HG02884 (cell line): ENCODE data around the gene SOAT2.

Experiments used
- ATAC-seq: cut with Tn5 transposase; IDR thresholded peaks from one replicate; pipeline ENCODE4 v1.9.1; 2021; ENCODE audit warnings: mild to moderate bottlenecking, moderate library complexity; ENCODE audit not compliant: unreplicated experiment

Gene SOAT2, protein sequence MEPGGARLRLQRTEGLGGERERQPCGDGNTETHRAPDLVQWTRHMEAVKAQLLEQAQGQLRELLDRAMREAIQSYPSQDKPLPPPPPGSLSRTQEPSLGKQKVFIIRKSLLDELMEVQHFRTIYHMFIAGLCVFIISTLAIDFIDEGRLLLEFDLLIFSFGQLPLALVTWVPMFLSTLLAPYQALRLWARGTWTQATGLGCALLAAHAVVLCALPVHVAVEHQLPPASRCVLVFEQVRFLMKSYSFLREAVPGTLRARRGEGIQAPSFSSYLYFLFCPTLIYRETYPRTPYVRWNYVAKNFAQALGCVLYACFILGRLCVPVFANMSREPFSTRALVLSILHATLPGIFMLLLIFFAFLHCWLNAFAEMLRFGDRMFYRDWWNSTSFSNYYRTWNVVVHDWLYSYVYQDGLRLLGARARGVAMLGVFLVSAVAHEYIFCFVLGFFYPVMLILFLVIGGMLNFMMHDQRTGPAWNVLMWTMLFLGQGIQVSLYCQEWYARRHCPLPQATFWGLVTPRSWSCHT

DNA sequence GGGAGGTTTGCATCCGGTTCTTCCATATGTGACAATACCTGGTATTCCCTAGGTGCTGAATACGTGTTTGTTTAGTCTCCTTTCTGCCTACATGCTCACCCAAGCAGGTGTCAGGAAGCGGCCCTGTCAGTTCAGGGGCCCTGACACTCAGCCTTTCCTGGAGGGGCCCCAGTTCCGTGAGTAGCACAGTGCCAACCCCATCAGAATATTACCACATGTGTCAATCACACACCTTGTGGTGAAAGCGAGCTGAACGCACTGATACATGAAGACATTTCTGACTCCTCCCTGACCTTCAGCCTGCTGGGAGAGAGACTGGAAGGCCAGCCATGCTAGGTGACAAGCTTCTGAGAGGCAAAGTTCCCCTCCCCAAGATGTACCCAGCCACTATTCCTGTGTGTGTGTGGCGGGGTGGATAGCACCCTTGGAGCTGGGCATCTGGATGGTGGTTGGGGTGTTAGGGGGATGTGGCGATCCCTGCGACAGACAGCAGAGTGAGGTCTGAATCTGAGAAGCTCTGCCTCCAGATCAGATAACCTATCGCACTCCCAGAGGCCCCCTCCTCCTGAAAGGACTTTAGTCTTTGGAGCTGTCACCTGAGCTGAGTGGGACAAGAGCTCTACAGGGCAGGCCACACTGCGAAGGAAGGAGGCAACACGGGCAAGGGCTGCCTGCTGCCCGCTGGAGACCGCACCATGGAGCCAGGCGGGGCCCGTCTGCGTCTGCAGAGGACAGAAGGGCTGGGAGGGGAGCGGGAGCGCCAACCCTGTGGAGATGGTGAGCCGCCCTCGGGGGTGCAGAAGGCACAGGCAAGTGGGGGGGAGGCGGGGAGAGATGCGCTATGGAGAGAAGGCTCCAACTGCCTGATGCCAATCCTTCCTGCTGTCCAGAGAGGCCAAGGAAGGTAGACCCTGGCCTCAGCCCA is at the start of gene SOAT2:
TSS of gene SOAT2 (plus strand) at position 604 of the 925 bp plus-strand sequence. CDS start at position 696, 92 bp downstream.
- ATAC-seq, result no peak

DNA sequence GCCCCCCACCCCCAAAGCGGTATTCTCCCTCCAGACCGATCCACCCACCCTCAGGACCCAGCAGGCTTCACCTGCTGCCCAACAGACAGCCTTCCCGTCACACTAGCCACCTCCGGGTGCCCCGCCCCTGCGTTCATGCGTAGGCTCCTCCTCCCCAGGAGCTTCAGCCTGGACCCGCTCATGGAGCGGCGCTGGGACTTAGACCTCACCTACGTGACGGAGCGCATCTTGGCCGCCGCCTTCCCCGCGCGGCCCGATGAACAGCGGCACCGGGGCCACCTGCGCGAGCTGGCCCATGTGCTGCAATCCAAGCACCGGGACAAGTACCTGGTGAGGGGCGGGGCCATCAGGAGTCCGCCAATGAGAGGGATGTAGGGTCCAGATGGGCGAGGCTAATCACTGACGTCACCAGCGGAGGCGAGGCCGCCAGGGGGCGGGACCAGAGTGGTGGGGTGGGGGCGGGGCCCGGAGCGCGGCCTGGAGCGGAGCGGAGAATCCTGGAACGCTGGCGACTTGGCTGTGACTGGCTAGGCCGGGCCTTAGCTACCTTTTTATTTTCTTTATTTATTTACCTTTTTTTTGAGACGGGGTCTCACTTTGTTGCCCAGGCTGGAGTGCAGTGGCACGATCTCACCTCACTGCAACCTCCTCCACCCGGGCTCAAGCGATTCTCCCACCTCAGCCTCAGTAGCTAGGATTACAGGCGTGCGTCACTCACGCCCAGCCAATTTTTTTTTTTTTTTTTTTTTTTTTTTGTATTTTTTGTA is 49.0 kb upstream of the SOAT2 start:
- ATAC-seq, result peak; percentile 91

DNA sequence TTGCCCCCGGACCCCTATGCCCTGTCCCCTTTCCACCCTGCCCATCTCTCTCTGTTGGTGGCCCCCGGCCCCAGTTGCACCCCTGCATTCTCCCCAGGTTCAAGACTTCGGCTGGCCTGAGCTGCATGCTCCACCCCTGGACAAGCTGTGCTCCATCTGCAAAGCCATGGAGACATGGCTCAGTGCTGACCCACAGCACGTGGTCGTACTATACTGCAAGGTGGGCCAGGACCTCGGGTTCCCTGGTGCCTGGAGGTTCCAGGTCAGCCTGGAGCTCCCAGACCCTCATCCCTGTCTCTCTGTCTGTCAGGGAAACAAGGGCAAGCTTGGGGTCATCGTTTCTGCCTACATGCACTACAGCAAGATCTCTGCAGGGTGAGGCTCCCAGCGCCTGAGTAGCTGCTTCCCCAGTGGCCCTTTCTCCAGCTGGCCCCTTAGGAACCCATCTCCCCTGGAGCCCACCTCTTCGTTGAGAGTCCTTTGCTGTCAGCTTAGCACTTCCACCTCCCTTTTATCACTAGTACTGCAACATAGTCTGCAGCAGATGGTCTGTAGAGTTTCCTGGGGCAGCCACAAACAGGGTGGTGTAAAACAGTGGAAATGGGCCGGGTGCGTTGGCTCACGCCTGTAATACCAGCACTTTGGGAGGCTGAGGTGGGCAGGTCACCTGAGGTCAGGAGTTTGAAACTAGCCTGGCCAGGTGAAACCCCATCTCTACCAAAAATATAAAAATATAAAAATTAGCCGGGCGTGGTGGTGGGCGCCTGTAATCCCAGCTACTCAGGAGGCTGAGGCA is 47.6 kb upstream of the SOAT2 start:
- no peak for ATAC-seq

DNA sequence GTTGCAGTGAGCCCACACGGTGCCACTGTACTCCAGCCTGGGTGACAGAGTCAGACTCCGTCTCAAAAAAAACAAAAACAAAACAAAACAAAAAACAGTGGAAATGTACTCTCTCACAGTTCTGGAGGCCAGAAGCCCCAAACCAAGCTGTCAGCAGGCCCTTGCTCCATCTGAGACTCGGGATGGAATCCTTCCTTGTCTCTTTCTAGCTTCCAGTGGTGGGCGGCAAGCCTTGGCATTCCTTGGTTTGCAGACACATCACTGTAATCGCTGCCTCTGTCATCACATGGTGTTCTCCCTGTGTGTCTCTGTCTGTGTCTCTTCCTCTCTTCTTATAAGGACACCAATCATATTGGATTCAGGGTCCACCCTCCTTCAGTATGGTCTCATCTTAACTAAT is 47.0 kb upstream of the SOAT2 start:
- ATAC-seq, result no peak

DNA sequence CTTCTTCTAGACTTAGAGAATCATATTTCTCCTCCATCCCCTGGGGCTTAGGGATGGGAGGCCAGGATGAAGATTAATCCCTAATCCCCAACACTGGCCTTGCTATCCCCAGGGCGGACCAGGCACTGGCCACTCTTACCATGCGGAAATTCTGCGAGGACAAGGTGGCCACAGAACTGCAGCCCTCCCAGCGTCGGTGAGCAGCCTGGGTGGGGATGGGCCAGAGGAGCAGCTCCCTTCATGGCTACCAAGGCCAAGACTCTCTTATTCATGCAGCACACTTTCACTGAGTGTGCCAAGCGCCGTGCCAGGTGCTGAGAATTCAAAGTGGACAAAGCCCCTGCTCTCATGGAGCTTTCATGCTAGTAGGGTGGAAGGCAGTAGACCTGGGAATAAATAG is 46.4 kb upstream of the SOAT2 start:
- no peak for ATAC-seq

DNA sequence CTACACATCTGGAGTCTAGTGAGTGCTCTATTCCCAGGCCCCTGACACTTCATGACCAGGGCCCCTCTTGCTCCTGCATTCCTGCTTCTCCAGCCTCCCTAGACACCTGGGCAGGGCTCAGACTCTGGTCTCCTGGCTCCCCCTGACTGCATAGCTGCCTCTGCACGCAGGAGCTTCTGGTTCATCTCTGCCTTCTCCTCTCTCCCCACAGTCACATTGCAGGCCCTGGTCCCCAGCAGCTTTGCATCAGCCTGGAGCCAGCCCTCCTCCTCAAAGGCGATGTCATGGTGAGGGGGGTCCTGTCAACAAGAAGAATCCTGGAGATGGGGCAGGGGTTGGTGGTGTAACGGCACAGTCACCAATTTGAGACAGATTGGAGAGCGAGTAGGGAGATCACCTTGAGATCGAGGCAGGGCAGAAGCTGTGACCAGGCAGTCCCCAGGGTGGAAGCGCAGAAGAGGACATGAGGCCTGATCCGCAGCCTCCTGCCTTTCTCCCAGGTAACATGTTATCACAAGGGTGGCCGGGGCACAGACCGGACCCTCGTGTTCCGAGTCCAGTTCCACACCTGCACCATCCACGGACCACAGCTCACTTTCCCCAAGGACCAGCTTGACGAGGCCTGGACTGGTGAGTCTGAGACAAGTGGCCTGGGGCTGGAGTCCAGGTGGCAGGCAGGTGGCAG is 45.3 kb upstream of the SOAT2 start:
- ATAC-seq, result no peak

DNA sequence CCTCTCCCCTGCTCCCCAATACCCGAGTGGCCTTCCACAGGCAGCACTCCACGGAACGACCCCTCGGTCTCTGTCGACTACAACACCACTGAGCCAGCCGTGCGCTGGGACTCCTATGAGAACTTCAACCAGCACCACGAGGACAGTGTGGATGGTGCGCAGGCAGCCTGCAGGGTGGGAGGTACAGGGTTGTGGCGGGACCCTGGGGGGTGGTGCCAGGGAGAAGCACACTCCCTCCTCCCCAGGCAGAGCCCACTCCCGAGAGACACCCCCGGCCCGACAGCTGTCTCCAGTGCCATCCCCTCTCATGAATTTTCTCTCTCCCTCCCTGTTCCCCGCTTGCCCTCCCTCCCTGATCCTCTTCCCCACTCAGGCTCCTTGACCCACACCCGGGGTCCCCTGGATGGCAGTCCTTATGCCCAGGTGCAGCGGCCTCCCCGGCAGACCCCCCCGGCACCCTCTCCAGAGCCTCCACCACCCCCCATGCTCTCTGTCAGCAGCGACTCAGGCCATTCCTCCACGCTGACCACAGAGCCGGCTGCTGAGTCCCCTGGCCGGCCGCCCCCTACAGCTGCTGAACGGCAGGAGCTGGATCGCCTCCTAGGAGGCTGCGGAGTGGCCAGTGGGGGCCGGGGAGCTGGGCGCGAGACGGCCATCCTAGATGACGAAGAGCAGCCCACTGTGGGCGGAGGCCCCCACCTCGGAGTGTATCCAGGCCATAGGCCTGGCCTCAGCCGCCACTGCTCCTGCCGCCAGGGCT is 44.4 kb upstream of the SOAT2 start:
- no peak for ATAC-seq

DNA sequence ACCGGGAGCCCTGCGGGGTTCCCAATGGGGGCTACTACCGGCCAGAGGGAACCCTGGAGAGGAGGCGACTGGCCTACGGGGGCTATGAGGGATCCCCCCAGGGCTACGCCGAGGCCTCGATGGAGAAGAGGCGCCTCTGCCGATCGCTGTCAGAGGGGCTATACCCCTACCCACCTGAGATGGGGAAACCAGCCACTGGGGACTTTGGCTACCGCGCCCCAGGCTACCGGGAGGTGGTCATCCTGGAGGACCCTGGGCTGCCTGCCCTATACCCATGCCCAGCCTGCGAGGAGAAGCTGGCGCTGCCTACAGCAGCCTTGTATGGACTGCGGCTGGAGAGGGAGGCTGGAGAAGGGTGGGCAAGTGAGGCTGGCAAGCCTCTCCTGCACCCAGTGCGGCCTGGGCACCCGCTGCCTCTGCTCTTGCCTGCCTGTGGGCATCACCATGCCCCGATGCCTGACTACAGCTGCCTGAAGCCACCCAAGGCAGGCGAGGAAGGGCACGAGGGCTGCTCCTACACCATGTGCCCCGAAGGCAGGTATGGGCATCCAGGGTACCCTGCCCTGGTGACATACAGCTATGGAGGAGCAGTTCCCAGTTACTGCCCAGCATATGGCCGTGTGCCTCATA is 43.7 kb upstream of the SOAT2 start:
- no peak for ATAC-seq

DNA sequence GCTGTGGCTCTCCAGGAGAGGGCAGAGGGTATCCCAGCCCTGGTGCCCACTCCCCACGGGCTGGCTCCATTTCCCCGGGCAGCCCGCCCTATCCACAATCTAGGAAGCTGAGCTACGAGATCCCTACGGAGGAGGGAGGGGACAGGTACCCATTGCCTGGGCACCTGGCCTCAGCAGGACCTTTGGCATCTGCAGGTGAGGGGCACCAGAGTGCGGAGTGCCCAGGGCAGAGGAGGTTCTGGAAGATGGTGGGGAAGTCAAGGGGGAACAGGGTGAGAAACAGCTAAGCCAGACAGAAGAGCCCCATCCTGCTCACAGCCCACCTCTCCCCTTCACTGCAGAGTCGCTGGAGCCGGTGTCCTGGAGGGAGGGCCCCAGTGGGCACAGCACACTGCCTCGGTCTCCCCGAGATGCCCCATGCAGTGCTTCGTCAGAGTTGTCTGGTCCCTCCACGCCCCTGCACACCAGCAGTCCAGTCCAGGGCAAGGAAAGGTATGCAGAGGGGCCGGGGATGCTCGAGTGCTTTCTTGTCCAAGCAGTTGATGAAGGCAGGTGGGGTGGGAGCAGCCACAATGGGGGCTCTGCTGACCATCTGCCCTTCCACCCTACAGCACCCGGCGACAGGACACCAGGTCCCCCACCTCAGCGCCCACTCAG is 43.1 kb upstream of the SOAT2 start:
- ATAC-seq, result no peak

DNA sequence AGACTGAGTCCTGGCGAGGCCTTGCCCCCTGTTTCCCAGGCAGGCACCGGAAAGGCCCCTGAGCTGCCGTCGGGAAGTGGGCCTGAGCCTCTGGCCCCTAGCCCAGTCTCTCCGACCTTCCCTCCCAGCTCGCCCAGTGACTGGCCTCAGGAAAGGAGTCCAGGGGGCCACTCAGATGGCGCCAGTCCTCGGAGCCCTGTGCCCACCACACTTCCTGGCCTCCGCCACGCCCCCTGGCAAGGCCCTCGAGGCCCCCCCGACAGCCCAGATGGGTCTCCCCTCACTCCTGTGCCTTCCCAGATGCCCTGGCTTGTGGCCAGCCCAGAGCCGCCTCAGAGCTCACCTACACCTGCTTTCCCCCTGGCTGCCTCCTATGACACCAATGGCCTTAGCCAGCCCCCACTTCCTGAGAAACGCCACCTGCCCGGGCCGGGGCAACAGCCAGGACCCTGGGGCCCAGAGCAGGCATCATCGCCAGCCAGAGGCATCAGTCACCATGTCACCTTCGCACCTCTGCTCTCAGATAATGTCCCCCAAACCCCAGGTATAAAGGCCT is 42.5 kb upstream of the SOAT2 start:
- no peak for ATAC-seq

DNA sequence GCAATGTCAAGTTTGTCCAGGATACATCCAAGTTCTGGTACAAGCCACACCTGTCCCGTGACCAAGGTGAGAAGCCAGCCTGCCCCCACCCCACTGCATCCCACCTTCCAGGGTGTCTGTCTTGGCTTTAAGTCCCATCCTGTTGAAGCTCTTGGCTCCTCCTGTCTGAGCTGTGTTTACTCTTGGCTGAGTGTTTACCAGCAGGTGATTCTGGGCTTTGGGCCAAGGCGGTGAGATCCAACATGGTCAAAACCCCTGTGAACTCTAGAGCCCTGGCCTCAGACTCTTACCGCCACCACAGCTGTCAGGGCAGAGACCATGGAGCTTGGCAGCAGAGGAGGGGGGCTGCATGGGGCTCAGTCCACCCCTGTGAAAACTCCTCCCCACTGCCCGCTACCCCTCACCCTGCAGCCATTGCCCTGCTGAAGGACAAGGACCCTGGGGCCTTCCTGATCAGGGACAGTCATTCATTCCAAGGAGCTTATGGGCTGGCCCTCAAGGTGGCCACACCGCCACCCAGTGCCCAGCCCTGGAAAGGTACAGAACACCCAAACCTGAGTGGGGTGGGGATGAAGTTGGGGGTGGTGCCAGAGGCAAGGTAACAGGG is 41.8 kb upstream of the SOAT2 start:
- no peak for ATAC-seq

DNA sequence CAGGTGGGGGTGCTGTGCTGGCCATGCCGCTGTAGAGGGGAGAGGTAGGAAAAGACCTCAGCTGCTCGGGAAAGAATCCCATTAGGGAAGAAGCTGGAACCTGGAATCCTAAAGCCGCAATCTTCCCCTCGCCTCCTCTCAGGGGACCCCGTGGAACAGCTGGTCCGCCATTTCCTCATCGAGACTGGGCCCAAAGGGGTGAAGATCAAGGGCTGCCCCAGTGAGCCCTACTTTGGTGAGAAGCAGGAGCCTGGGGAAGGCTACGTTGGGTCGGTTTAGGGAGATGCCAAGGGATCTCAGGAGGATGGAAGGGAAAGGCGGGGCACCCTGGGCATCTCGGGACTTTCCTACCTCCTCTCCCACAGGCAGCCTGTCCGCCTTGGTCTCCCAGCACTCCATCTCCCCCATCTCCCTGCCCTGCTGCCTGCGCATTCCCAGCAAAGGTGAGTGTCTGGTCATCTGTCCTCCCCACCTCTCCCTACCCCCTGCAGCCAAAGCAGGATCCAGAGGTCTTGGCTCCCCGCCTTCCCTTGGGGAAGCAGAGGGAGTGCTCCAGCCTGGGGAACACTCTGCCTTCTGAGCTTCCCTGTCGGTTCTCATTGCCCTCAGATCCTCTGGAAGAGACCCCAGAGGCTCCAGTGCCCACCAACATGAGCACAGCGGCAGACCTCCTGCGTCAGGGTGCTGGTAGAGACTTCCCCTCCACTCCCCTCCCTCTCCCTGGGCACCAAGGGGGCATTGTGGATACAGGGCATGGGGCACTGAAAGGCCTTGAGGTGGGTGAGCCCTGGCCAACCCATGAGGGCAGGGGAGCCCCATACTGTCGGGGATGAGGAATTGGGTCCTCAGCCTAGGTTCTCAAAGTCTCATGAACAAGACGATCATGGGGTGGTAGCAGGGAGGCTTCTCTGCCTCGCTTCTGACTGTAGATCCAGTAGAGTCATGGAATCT is 41.0 kb upstream of the SOAT2 start:
- no peak for ATAC-seq

DNA sequence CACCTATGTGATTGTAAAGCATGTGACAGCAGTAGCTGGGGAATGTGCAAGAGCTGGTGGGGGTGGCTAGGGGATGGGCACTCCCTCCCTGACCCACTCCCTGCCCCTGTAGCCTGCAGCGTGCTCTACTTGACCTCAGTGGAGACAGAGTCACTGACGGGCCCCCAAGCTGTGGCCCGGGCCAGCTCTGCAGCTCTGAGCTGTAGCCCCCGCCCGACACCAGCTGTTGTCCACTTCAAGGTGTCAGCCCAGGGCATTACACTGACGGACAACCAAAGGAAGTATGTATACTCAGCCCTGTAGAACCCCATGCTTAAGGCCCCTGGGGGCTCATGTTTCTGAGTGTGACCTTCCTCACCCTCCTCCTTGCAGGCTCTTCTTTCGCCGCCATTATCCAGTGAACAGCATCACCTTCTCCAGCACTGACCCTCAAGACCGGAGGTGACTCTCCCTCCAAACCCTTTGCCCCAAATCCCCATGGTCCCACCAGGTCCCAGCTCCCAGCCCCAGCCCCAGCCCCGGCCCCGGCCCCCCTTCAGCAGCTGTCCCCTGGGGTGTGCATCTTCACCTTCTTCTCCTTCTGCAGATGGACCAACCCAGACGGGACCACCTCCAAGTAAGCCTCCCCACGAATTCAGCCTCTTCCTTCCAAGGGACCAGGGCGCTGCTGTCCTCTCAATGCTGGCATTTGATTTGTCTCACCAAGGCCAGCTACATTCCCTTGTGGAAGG is 40.1 kb upstream of the SOAT2 start:
- ATAC-seq, result no peak

DNA sequence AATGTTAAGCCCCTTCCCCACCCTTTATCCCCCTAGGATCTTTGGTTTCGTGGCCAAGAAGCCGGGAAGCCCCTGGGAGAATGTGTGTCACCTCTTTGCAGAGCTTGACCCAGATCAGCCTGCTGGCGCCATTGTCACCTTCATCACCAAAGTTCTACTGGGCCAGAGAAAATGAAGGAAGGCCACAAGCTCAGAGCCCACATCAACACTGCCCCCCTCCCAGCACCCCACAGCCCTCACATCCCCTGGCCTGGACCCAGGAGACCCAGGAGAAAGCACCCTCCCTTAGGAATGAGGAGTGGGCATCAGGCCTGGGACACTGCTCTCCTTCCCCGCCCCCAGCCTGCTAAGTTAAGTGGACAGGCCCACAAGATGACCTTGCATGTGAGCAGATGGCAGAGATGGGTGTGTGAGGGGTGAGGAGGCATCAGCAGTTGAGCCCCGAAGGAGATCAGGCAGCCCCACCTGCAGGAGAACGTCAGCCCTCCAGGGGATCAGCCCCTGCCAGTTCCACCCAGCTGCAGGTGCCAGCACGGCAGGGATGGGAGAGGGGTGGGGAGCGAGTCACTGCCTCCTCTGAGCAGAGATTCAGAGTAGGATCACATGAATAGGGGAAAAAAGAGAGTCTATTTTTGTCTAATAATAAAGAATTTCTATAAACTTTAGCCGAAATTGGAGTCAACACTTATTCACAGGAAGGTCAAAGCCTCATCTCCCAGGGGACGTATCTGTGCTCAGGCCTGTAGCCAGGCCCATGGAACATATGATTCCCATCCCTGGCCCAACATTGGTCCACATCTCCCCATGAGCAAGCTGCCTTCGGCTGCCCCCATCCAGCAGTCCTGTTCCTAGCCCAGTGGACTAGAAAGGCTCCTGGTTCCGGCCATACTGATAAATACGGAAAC is 39.3 kb upstream of the SOAT2 start:
- ATAC-seq, result no peak
